Lower leg skin (tissue), 3 donors: ENCODE data around the gene EPHB2.

ENCODE experiments used
- CTCF ChIP-seq, 3 donors: fragments of 450-650 bp; IDR thresholded peaks; one replicate each; pipeline ENCODE4 v1.5.1; 2016; ENCODE audit warnings: antibody characterized with exemption in 3 of 3, mild to moderate bottlenecking in 3 of 3, moderate library complexity in 2 of 3
- POLR2A ChIP-seq, 2 donors: fragments of 450-650 bp; IDR thresholded peaks; one replicate each; pipeline ENCODE4 v1.6.1; 2016 to 2017; ENCODE audit warnings: antibody characterized with exemption in 2 of 2, mild to moderate bottlenecking in 1 of 2, moderate library complexity in 1 of 2

- TF ChIP-seq CTCF (IDR thresholded peaks at IDR 0.05) (no peak), POLR2A (IDR thresholded peaks at IDR 0.05) (no peak)
Measured at GRCh38 chr1:22966309-22966708, 255.7 kb downstream of the EPHB2 start.
